ENCODE results near the gene OSBPL6. TPM values are rescaled to one million over a fixed set of nuclear protein-coding genes. Genes with fewer than 3 reads are reported as not detected.

Gene OSBPL6
- total and polyA plus RNA-seq, 9 of the 15 experiments (the other 6 are each of a cell fraction or from before 2014, with no cell fraction given) = 3.4 to 12.7 (median 9.3) TPM

DNA sequence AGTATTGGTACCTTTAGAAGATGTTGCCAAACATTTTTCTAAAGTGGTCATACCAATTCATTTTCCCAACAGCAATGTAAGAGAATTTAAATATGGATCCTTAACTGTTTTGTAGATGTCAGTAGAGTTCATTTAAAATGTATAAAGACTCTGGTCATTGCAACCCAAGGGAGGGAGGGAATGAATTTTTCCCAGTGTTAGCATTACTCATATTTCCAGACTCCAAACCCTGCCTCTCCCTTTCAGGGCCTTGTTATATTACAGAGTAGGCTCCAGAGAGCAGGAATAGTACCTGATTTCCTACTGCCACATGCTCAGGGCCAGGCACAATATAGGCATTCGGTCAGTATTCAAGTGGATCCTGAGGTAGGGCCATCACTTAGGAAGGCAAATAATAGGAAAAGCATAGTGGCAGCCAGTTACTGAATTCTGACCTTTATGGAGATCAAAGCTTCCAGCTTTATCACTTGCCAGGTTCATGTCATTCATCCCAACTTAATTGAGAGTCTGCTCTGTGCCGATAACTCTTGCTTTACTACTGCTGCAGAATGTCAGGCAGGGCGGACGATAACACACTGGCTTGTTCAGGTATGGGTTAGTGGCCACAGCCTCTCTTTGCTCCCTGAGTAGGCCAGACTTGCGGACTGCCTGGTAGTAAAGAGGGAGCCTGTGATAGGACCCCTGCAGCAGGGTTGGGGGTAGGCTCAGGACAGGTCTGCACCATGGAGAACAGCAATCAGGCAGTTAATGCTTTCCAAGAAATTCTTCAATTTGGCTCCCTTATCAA is 75.3 kb downstream of the OSBPL6 start (continued):
- no peak for TF ChIP-seq ZNF280A (IDR thresholded peaks at IDR 0.05; ENCODE audit: low read depth, partially characterized antibody)
- peak; percentile 29; the same call in 1 of the 2 replicates for TF ChIP-seq SP1 (CRISPR knock-in tag; IDR thresholded peaks at IDR 0.05)
- TF ChIP-seq ZNF12 (CRISPR knock-in tag; IDR thresholded peaks at IDR 0.05) = no peak
- peak in 1 of 2 experiments; percentile 92; a peak in 2 of 4 replicates for TF ChIP-seq TEAD1 (CRISPR knock-in tag; IDR thresholded peaks at IDR 0.05)
- peak; percentile 96 for TF ChIP-seq HMBOX1 (IDR thresholded peaks at IDR 0.05)
- no peak for TF ChIP-seq CHCHD3 (CRISPR knock-in tag; IDR thresholded peaks at IDR 0.05)
- TF ChIP-seq FOSL1 (tag; conservative IDR thresholded peaks at IDR 0.05) = peak; percentile 58
- TF ChIP-seq TBL1XR1 (IDR thresholded peaks at IDR 0.05; ENCODE audit: low read length in 2 of 2) = peak; percentile 69 to 82; a peak in 3 of 4 replicates
- peak; percentile 96 for TF ChIP-seq HDAC2 (IDR thresholded peaks at IDR 0.05)
- no peak for TF ChIP-seq CTCFL (IDR thresholded peaks at IDR 0.05; ENCODE audit: borderline replicate concordance, insufficient read depth, low read depth, low read length, poor library complexity, severe bottlenecking)
- TF ChIP-seq BDP1 (IDR thresholded peaks at IDR 0.05; ENCODE audit: insufficient read depth, insufficient read length) = no peak
- TF ChIP-seq TAF15 (IDR thresholded peaks at IDR 0.05; ENCODE audit: low read depth, low read length) = no peak
- TF ChIP-seq KDM1A (IDR thresholded peaks at IDR 0.05) = peak; percentile 93 to 95
- TF ChIP-seq DMBX1 (CRISPR knock-in tag; IDR thresholded peaks at IDR 0.05; ENCODE audit: borderline replicate concordance) = peak; percentile 92; the same call in 1 of the 2 replicates
- TF ChIP-seq TOE1 (IDR thresholded peaks at IDR 0.05; ENCODE audit: borderline replicate concordance) = 0 out of 2 replicates have a peak, but pooled peaks have one; percentile 28
- TF ChIP-seq TOE1 (CRISPR knock-in tag; IDR thresholded peaks at IDR 0.05; ENCODE audit: borderline replicate concordance, low read depth) = no peak
- TF ChIP-seq SMARCB1 (IDR thresholded peaks at IDR 0.05; ENCODE audit: insufficient read length, low read depth) = no peak
- peak; percentile 98 for TF ChIP-seq MEIS2 (IDR thresholded peaks at IDR 0.05; ENCODE audit: partially characterized antibody)
- no peak for TF ChIP-seq SRSF9 (IDR thresholded peaks at IDR 0.05; ENCODE audit: borderline replicate concordance, low read depth, low read length)
- TF ChIP-seq EHMT2 (IDR thresholded peaks at IDR 0.05) = peak; percentile 89
- TF ChIP-seq TBP (optimal IDR thresholded peaks at IDR 0.05; ENCODE audit: low read depth, low read length) = peak; percentile 33
- TF ChIP-seq, protein P1, sequence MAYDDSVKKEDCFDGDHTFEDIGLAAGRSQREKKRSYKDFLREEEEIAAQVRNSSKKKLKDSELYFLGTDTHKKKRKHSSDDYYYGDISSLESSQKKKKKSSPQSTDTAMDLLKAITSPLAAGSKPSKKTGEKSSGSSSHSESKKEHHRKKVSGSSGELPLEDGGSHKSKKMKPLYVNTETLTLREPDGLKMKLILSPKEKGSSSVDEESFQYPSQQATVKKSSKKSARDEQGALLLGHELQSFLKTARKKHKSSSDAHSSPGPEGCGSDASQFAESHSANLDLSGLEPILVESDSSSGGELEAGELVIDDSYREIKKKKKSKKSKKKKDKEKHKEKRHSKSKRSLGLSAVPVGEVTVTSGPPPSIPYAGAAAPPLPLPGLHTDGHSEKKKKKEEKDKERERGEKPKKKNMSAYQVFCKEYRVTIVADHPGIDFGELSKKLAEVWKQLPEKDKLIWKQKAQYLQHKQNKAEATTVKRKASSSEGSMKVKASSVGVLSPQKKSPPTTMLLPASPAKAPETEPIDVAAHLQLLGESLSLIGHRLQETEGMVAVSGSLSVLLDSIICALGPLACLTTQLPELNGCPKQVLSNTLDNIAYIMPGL (CRISPR knock-in tag; IDR thresholded peaks at IDR 0.05) = no peak
